GM12873 (cell line): Measurements from ENCODE around the gene NDUFV3.

ENCODE experiments used
- CTCF ChIP-seq: IDR thresholded peaks from 2 replicates; pipeline ENCODE4 v1.5.1; 2012; ENCODE audit warnings: low read depth, mild to moderate bottlenecking, moderate library complexity, low read length, control low read depth; ENCODE audit not compliant: insufficient read depth; ENCODE audit errors: missing control alignments

Gene NDUFV3

GRCh38 chr21:42880352-42880751, 12.8 kb upstream of the NDUFV3 start:
- no peak for TF ChIP-seq CTCF

- TF ChIP-seq CTCF: no peak
Measured at GRCh38 chr21:42883921-42884320, 9.2 kb upstream of the NDUFV3 start.

- no peak for TF ChIP-seq CTCF
Measured at GRCh38 chr21:42887326-42887725, 5.8 kb upstream of the NDUFV3 start.

DNA sequence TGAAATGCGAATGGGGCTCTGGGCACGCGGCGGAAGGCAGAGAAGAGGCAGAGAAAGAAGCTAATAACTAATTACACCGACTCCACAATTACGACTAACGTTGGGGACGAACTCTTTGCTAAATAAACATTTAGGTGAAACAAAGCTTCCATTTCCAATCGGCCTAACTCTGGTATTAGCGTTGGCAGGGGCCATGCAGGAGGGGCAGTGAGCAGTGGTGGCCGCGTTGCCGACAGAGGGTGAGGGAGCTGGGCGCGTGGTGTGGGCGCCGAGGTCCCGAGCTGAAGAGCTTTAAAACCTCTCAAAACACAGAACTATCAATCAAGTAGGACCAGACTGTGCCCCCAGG, 553 bp upstream of the NDUFV3 start:
- no peak for TF ChIP-seq CTCF

DNA sequence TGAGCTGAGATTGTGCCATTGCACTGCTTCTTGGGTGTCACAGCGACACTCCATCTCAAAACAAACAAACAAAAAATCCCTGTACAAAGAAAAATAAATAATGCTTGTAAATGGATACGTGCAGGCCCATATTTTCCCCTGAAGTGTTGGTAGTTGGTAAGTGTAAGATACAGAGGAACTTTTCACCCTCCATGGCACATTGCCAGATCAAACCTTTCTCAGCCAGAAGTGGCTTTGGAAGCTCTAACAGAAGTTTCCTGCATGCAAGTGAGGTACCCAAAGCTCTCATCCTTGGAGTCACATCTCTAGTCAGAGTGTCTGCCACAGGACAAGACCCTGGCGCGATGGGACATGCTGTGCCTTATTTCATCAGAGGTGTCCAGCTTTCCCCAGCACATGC, 7.3 kb downstream of the NDUFV3 start:
- TF ChIP-seq CTCF: no peak

DNA sequence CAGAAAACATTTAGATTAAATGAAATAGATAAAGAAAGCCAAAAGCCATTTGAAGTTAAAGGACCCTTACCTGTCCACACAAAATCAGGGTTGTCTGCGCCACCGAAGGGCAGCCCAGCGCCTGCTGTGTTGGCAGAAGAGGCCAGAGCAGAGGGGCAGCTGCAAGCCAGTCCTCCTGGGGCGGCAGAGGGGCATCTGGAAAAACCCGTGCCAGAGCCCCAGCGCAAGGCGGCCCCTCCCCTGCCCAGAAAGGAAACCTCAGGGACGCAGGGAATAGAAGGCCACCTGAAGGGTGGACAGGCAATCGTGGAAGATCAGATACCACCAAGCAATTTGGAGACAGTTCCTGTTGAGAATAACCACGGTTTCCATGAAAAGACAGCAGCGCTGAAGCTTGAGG, 10.7 kb downstream of the NDUFV3 start:
- no peak for TF ChIP-seq CTCF

DNA sequence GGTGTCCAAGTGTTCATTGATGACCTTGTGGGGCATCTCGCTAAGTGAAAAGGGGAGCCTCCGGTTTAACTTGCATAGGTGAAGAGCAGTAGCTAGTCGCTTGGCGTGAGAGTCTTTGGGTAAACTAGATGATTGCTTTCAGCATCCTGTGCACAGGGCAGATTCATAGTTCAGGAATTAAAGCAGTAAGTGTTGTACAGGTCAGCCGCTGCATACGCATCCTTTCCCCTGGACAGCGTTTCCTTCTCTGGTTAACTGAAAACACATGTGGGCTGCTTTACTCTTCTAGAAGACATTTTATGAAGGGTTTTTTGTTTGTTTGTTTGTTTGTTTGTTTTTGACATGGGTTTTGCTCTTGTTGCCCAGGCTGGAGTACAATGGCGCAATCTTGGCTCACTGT, 12.1 kb downstream of the NDUFV3 start:
- no peak for TF ChIP-seq CTCF

DNA sequence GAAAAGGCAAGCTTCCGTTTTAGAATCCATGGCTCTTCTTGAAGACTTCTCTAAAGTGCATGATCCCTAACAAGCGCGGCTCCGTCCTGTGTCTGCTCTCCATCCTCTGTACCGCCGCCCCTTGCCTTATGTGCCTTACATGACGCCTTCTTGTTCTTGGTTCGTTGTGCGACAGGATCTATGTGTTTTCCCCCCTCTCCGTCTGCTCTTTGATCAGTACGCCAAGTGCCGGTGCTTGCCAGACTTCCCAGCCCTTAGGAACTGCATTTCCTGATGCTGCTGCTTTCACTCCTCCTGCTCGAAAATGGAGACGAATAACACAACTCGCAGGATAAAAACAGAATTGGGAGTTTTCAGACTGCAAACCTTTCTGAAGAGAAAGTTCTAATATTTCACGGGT, 13.1 kb downstream of the NDUFV3 start:
- no peak for TF ChIP-seq CTCF
